ENCODE results near the gene PTCH1. TPM values are rescaled to one million over a fixed set of nuclear protein-coding genes. Genes with fewer than 3 reads are reported as not detected.

The PTCH1 gene
- polyA plus RNA-seq, 1 donor (not counting 4 experiments of a cell fraction or from before 2014, with no cell fraction given): 1.7 TPM

- Histone ChIP-seq H3K9ac (ENCODE audit: control insufficient read depth, extremely low read depth, insufficient read depth, low read length) (no peak overlapping the region), H3K36me3 (ENCODE audit: control insufficient read depth in 2 of 2, extremely low read depth in 1 of 2, insufficient read depth in 2 of 2, low read length in 2 of 2) (peaks cover 0 to 5% of the 10 kb centered on the region in 2 experiments), H2AFZ (ENCODE audit: control insufficient read depth, low read length) (no peak overlapping the region), H3K27me3 (ENCODE audit: control insufficient read depth, extremely low read depth, insufficient read depth, low read length) (no peaks in the 10 kb centered on the region), H3K27ac (ENCODE audit: control insufficient read depth, insufficient read depth, low read length) (no peak overlapping the region), H3K9me3 (ENCODE audit: control insufficient read depth, low read depth, low read length) (no peaks in the 10 kb centered on the region), H3K79me2 (ENCODE audit: control insufficient read depth, insufficient read depth, low read length) (no peaks in the 10 kb centered on the region), H3K9me1 (ENCODE audit: control insufficient read depth, extremely low read depth, insufficient read depth, low read length) (no peaks in the 10 kb centered on the region), H3K4me1 (ENCODE audit: control insufficient read depth, extremely low read depth, insufficient read depth, low read length) (peaks cover 10% of the 10 kb centered on the region), H3K4me2 (ENCODE audit: control insufficient read depth, extremely low read depth, insufficient read depth, low read depth, low read length) (no peak overlapping the region), H4K20me1 (ENCODE audit: control insufficient read depth, extremely low read depth, insufficient read depth, low read length) (no peaks in the 10 kb centered on the region), H3K4me3 (ENCODE audit: control insufficient read depth in 2 of 3, extremely low read depth in 1 of 3, insufficient read depth in 2 of 3, low read depth in 1 of 3, low read length in 3 of 3) (no peak overlapping the region)
- TF ChIP-seq EZH2 (IDR thresholded peaks at IDR 0.05; ENCODE audit: low read length) (no peak), CTCF (optimal IDR thresholded peaks at IDR 0.05 in 1 of 3, IDR thresholded peaks at IDR 0.05 in 1 of 3, conservative IDR thresholded peaks at IDR 0.05 in 1 of 3; ENCODE audit: extremely low read depth in 1 of 3, insufficient read depth in 2 of 3, low read length in 3 of 3) (no peak)
- DNase-seq (ENCODE audit: low read depth, low spot score) (no peak), FAIRE-seq (no peak)
- dilution Hi-C loops (cut with MboI; ENCODE audit: extremely low pct_ligation_motif_present, low sequenced_read_pairs): no loop called here
These were observed 37.4 kb downstream of the PTCH1 start for GRCh38 chr9:95479330-95479729.

DNA sequence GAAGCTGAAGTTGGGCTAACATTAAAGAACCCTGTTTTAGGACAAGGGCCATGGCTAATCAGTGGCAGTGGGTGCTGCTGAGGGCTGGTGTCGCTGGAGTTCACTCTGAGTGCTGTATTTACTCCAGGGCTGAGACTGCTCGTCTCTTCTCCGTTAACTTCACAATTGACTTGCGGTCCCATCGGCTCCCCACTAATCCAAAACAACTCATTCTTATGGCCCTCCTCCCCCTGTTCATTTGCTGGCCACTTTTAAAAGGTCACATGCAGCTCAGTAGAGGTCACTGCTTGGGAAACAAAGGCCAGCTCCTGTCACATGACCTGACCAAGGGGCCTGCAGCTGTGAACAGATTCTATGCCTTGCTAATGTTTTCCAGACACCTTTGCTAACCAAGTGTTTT, 38.4 kb downstream of the PTCH1 start:
- dilution Hi-C loops (cut with MboI; ENCODE audit: extremely low pct_ligation_motif_present, low sequenced_read_pairs): no loop called here
- no peak for FAIRE-seq
- peaks cover 10% of the 10 kb centered on the region for H3K4me1 ChIP-seq (ENCODE audit: control insufficient read depth, extremely low read depth, insufficient read depth, low read length)
- DNase-seq (ENCODE audit: low read depth, low spot score): no peak
- no peaks in the 10 kb centered on the region for H3K27me3 ChIP-seq (ENCODE audit: control insufficient read depth, extremely low read depth, insufficient read depth, low read length)
- H3K4me2 ChIP-seq (ENCODE audit: control insufficient read depth, extremely low read depth, insufficient read depth, low read depth, low read length): no peak overlapping the region
- H4K20me1 ChIP-seq (ENCODE audit: control insufficient read depth, extremely low read depth, insufficient read depth, low read length): no peaks in the 10 kb centered on the region
- no peaks in the 10 kb centered on the region for H3K9me3 ChIP-seq (ENCODE audit: control insufficient read depth, low read depth, low read length)
- H3K27ac ChIP-seq (ENCODE audit: control insufficient read depth, insufficient read depth, low read length): no peak overlapping the region
- no peak overlapping the region for H3K9ac ChIP-seq (ENCODE audit: control insufficient read depth, extremely low read depth, insufficient read depth, low read length)
- no peaks in the 10 kb centered on the region for H3K9me1 ChIP-seq (ENCODE audit: control insufficient read depth, extremely low read depth, insufficient read depth, low read length)
- TF ChIP-seq CTCF (optimal IDR thresholded peaks at IDR 0.05 in 1 of 3, IDR thresholded peaks at IDR 0.05 in 1 of 3, conservative IDR thresholded peaks at IDR 0.05 in 1 of 3; ENCODE audit: extremely low read depth in 1 of 3, insufficient read depth in 2 of 3, low read length in 3 of 3): no peak
- TF ChIP-seq EZH2 (IDR thresholded peaks at IDR 0.05; ENCODE audit: low read length): no peak
- H3K79me2 ChIP-seq (ENCODE audit: control insufficient read depth, insufficient read depth, low read length): no peaks in the 10 kb centered on the region
- peaks cover 0 to 7% of the 10 kb centered on the region in 2 experiments for H3K36me3 ChIP-seq (ENCODE audit: control insufficient read depth in 2 of 2, extremely low read depth in 1 of 2, insufficient read depth in 2 of 2, low read length in 2 of 2)
- H3K4me3 ChIP-seq (ENCODE audit: control insufficient read depth in 2 of 3, extremely low read depth in 1 of 3, insufficient read depth in 2 of 3, low read depth in 1 of 3, low read length in 3 of 3): no peak overlapping the region
- H2AFZ ChIP-seq (ENCODE audit: control insufficient read depth, low read length): no peak overlapping the region

Data from keratinocyte (primary cell).